HG03378 (cell line): ENCODE measurements around the gene ZNF91.
"Not testable (repeated sequence)": the region's sequence is repeated elsewhere in the genome, so short reads cannot be mapped to it uniquely, and the experiment has no call there.

Experiments
- ATAC-seq: cut with Tn5 transposase; IDR thresholded peaks from one replicate; pipeline ENCODE4 v1.9.1; 2021; ENCODE audit warnings: mild to moderate bottlenecking, moderate library complexity; ENCODE audit not compliant: unreplicated experiment

ZNF91 gene

DNA sequence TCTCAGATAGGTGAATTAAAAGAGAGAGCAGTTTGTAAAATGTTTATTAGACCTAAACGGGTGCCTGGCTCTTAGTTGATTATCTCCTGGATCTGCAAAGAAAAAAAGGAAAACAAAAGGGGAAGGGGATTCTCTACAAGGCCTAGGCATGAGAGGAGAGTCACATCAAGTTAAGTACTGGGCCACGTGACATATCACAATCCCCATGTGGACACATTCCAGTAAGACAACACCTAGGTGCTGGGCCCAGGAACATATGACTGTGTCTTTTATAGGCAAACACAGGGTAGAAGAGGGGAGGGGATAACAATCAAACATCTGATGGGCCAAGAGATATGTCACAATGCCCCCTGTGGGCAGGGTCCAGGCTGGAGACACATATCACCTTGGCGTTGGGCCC is 4.2 kb upstream of the ZNF91 start:
- no peak for ATAC-seq

GRCh38 chr19:23395722-23396117 is 449 bp upstream of the ZNF91 start:
- peak; percentile 1 for ATAC-seq

DNA sequence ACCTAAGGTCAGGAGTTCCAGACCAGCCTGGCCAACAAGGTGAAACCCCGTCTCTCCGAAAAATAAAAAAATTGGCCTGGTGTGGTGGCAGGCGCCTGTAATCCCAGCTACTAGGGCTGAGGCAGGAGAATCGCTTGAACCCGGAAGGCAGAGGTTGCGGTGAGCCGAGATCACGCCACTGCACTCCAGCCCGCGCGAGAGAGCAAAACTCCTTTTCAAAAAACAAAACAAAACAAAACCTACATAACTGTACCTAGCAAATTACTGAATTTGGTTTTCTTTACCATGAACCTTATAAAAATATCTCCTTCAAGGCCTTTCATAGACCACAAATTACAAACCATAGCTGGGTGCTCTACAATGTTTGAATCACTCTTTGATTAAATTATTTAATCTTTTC is 760 bp downstream of the ZNF91 start:
- no peak for ATAC-seq

- ATAC-seq = no peak
Measured at GRCh38 chr19:23393121-23393520, 2.1 kb downstream of the ZNF91 start.

DNA sequence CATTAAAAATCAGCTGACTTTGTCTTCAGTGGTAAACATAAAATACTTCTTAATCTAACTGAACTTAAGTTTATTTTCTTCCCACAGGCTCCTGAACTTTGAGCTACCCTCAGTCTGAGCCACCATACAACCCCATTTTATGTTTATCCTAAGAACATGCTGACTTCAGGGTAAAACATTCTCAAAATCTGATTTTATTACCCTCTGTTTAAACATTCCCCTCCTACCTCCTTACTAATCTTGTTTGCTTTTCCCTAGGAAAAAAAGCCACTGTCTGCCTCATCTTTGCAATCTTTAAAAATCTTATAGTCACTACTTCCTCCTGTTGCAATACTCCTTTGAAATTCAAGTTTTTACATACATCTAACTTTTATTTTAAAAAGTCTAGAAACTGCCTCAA is 4.0 kb downstream of the ZNF91 start:
- no peak for ATAC-seq

- no peak for ATAC-seq
Measured at GRCh38 chr19:23385404-23385803, 9.9 kb downstream of the ZNF91 start.

DNA sequence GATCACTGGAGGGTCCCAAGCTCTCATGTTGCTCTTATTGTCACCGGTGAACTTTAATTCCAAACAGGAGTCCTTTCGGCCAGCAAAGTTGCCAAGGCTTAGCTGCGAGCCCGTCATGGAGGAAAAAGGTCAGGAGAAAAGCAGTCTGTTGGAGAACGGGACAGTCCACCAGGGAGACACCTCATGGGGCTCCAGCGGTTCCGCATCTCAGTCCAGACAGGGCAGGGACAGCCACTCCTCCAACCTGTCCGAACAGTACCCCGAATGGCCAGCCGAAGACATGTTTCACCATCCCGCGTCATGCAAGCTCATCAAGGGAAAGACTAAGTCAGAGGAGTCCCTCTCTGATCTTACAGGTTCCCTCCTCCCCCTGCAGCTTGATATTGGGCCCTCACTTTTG is 10.4 kb downstream of the ZNF91 start:
- no peak for ATAC-seq

GRCh38 chr19:23384166-23384565 is 11.1 kb downstream of the ZNF91 start:
- no peak for ATAC-seq

DNA sequence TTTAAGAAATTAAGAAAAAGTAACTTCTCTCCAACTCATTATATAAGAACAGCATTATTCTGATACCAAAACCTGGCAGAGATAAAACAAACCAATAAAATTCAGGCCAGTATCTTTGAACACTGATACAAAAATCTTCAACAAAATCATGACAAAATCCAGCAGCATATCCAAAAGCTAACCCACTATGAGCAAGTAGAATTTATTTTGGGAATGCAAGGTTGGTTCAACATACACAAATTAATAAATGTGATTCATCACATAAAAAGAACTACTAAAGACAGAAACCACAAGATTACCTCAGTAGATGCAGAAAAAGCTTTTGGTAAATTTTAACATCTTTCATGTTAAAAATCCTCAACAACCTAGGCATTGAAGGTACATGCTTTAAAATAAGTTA is 12.3 kb downstream of the ZNF91 start:
- ATAC-seq = no peak

DNA sequence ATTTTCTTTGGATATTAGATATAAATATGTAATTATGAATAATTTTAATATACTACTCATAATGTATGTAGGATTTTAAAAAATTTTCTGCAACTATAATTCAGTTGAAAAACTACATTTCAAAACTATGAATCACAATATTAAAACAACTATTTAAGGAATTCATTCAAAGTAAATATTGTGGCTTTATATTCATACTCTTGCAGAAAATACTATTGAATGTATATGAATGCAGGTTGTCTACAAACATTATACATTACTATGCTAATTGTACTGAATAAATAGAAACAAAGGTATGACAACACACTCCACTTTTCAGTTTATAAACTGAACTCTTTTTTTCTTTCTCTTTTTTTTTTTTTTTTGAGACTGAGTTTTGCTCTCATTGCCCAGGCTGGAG is 14.2 kb downstream of the ZNF91 start:
- no peak for ATAC-seq

GRCh38 chr19:23379671-23380070 is 15.6 kb downstream of the ZNF91 start:
- not testable (repeated sequence) for ATAC-seq

DNA sequence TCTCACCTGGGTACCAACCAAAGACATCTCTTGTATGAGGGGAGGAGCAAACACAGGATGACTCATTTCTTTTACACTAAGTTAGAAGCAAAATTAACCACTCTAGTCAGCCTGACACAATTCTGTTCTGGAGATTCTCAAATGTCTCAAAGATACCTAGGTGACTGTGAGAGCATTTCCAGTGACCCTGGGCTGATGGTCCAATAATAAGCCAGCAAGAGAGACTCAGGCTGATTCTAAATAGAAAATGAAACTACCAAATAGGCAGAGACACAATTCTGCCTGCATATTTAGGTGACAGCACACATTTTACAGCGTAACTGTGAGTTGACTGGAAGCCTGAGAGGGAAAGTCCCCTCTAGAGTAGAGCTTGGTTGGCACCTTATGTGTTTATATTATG is 16.3 kb downstream of the ZNF91 start:
- ATAC-seq = no peak

GRCh38 chr19:23377276-23377675 is 18.0 kb downstream of the ZNF91 start:
- ATAC-seq = no peak

DNA sequence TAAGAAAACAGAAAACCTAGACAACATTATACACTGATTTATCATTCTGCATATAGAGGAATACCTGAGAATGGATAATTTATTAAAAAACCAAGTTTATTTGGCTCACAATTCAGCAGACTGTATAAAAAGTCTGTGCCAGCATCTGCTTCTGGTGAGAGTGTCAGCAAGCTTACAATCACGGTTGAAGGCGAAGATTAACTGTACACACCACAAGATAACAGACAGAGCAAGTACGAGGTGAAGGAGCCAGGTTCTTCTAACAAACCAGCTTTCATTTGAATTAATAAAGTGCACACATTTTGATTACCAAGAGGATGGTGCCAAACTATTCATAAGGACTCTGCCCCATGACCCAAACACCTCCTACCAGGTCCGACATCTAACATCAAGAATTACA is 28.8 kb downstream of the ZNF91 start:
- ATAC-seq = no peak

DNA sequence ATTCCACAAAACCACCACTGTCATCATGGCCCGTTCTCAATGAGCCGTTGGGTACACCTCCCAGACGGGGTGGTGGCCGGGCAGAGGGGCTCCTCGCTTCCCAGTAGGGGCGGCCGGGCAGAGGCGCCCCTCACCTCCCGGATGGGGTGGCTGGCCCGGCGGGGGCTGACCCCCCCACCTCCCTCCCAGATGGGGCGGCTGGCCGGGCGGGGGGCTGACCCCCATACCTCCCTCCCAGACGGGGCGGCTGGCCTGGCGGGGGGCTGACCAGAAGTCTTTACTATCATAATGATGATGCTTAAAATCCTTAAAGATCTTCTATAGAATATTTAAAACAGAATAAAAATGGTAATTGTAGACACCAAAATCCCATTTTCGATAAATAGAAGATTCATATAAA is 29.2 kb downstream of the ZNF91 start:
- ATAC-seq = not testable (repeated sequence)

- ATAC-seq = no peak
Measured at GRCh38 chr19:23365222-23365621, 30.0 kb downstream of the ZNF91 start.

GRCh38 chr19:23361843-23362242 is 33.4 kb downstream of the ZNF91 start:
- not testable (repeated sequence) for ATAC-seq

DNA sequence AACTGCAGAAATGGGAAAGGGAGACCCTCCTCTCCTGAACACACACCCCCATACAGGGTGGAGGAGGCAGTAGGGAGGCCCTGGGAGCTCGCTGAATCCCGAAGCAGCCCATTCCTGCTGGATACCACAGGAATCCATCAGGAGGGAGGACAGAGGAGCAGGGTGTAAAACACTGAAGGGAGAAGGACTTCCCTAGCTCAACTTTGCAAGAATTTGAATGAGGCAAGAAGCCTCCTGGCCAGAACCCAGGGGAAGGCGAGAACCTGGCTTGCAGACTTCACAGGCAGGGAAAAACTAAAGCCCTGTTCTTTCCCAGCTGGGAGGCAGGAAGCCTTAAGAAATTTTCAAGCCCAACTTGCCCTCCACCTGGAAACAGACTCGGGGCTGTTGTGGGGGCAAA is 43.5 kb downstream of the ZNF91 start:
- ATAC-seq = no peak

- ATAC-seq = no peak
Measured at GRCh38 chr19:23346696-23347095, 48.6 kb downstream of the ZNF91 start.

DNA sequence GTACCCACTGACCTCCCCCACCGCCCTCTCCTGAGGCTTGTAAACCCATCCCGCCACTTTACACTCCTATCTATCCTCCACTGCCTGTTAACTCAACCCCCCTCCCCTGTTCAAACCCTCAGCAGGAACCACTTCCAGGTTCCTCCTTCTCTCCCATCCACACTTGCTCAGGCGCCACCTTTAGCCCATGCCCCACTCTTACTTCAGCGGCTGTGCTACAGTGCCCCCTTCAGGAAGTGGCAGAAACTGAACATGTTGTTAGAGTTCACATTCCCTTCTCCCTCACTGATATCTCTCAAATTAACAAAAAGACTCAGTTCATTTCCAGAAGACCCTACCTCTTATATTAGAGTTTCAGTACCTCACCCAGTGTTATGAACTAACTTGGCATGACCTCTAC is 49.4 kb downstream of the ZNF91 start:
- no peak for ATAC-seq

DNA sequence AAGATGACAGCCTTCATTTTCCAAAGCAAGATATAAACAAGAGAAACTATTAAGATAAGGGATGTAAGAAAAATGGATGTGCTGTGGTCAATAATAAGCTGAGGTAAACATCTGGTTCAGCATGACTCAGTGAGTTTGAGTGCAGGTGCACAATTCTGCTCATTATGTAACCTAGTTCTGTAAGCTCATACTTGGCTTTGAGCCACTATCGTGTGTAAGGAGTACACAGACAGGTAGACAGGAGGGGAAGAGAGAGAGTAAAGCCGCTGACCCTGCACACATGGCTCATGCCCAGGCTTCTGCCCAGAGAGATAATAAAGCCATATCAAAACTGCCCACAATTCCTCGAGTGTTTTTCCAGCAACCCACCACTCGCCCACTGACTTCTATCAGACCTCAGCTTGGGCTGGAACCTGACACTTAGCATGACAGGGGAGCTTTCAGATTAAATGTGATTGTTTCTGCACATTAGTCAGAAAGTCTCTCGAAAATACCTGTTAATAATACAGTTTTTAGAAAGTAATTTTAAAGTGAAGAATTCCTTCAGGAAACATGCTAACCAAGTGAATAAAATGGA is 51.7 kb downstream of the ZNF91 start:
- ATAC-seq = no peak

DNA sequence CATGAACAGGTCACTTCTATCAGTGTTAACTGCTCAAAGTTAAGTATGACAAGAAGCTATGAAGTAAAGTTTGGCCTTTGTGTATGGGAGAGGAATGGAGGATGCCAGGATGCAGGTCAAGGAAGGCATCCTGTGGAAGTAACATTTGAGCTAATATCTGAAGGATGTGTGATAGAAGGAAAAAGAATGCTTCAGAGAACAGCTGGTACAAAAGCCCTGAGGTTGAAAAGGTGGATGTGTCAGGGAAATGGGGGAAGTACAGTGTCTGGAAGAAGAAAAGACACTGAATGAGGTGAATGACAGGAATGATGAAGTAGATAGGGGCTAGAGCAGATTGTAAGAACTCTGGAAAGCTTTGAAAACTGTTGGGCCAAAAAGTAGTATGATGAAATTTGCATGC is 67.1 kb downstream of the ZNF91 start:
- no peak for ATAC-seq

DNA sequence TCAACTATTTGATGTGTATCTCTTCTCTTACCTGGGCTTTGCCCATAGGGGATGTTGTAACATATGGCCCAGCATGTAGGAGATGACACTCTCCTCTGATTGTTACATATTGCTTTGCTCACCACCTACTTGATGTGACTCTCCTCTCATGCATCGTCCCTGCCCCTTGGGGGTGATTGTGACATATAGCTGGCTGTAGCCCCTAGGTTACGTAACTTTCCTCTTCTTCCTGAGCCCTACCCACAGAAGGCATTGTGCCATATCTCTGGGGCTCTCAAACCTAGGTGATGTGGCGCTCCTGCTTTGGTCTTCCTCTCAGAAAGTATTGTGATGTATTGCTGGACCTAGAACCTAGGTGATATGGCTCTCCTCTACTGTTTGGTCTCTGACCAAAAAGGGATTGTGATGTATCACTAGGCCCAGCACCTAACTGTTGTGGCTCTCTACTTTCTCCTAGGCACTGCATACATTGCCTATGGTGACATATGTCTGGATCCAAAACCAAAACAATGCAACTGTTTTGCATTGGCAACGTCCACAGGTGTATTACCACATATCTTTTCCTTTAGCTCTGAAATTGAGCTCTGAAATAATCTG is 73.2 kb downstream of the ZNF91 start:
- no peak for ATAC-seq
